ENCODE results near the gene FNBP1L.
"Not testable (repeated sequence)": the region's sequence is repeated elsewhere in the genome, so short reads cannot be mapped to it uniquely, and the experiment has no call there.

Gene FNBP1L

GRCh38 chr1:93531193-93531592, 83.3 kb downstream of the FNBP1L start:
- no peak for DNase-seq (ENCODE audit: low read depth, low spot score)

- no peak for DNase-seq (ENCODE audit: low read depth, low spot score)
These were observed 85.0 kb downstream of the FNBP1L start for GRCh38 chr1:93532780-93533378.

DNA sequence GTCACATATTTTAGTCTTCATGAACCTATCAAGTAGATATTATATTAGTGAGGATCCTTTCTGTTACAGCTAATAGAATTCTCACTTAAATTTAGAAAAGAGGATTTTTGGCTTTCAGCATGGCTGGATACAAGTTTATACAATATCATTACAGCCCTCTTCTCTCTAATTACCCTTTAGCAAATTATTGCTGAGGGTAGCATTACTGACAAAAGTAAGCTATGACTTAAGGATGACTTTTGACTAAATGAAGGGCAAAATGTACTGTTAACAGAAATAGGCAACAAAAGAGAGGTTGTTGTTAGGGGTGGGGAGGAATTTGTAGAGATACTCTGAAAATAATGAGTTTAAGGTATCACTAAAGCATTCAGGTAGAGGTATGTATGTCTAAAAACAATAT, 85.8 kb downstream of the FNBP1L start:
- DNase-seq (ENCODE audit: low read depth, low spot score): no peak

GRCh38 chr1:93537396-93537795, 89.5 kb downstream of the FNBP1L start:
- no peak for DNase-seq (ENCODE audit: low read depth, low spot score)

DNA sequence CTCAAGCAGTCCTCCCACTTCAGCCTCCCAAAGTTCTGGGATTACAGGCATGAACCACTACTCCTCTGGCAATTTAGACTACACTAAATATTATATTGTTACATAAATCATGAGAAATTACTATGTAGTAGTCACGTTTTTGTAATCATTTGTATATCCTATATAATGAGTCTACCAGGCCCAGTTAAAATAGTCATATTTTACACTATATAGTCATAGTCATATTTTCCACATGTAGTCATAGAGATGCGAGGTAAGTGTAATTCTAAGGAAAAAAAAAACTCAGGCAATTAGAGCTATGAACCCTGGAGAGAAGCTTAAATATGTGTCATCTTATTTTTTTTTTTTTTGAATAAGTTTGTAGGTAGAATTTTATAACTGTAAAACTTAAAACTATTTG, 90.0 kb downstream of the FNBP1L start:
- DNase-seq (ENCODE audit: low read depth, low spot score): no peak

- DNase-seq (ENCODE audit: low read depth, low spot score): no peak
These were observed 93.1 kb downstream of the FNBP1L start for GRCh38 chr1:93541045-93541444.

GRCh38 chr1:93542398-93542797, 94.5 kb downstream of the FNBP1L start:
- DNase-seq (ENCODE audit: low read depth, low spot score): no peak

GRCh38 chr1:93546162-93546863, 98.4 kb downstream of the FNBP1L start:
- DNase-seq (ENCODE audit: low read depth, low spot score): no peak

DNA sequence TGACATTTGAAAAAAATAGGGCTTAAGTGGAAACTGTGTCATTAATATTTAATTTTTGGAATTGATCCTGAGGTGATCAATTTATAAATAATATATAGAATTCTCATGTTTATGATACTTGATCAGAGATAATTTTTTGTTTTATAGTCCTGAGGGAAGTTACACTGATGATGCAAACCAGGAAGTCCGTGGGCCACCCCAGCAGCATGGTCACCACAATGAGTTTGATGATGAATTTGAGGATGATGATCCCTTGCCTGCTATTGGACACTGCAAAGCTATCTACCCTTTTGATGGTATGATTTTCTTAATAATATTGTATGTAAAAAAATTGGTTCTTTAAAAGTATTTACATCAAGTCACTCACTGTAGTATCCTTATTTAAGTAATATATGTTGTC, 101.2 kb downstream of the FNBP1L start:
- no peak for DNase-seq (ENCODE audit: low read depth, low spot score)

DNA sequence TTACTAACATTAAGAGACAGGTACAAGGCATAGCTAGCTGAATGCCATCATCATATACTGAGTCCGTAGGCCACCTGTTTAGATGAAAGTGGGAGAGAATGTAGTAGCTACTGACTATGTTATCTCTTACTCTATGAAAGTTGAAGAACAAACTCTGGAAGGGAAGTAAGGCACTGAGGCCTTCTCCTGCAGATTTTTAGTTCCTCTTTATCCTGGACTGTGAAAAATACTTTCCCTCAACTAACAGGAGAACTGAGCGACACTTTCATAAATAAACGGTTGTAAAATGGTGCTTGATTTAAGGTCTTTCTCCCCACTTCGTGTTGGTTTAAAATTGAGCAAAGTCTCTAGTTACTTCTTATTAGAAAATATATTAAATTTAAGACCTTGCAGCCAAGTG, 101.9 kb downstream of the FNBP1L start:
- DNase-seq (ENCODE audit: low read depth, low spot score): no peak

GRCh38 chr1:93552741-93553455, 105.0 kb downstream of the FNBP1L start:
- peak; percentile 12 for DNase-seq (ENCODE audit: low read depth, low spot score)

DNA sequence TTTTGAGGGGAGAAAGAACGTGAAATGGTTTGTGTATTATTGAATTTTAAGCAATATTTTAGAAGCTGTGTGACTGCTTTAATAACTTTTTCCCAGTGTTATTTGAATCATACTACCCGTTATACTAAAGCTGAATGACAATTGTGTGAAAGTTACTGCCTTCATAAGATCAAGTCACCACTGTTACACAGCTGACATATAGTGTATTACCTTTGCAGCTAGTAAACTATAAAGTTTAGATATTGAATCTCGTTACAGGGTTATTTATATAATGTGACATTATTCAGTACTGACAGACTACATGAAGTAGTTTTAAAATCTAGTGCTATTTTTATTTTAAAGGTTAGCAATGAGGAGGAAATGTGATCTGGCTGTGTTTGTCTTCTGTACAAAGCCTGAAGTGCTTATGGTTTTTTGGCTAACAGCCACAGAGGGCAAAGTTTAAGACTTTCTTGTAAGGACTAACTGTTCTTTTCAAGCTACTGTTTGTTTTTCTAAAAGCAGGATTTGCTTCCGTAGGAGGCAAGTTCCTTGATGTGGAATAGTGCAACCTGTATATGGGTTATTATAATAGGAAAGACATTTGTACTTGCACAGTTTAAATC, 106.1 kb downstream of the FNBP1L start:
- DNase-seq (ENCODE audit: low read depth, low spot score): not testable (repeated sequence)

- DNase-seq (ENCODE audit: low read depth, low spot score): no peak
These were observed 107.3 kb downstream of the FNBP1L start for GRCh38 chr1:93554883-93555872.

GRCh38 chr1:93556291-93556690, 108.4 kb downstream of the FNBP1L start:
- DNase-seq (ENCODE audit: low read depth, low spot score): no peak

GRCh38 chr1:93559045-93559444, 111.1 kb downstream of the FNBP1L start:
- no peak for DNase-seq (ENCODE audit: low read depth, low spot score)

GRCh38 chr1:93559695-93560094, 111.8 kb downstream of the FNBP1L start:
- DNase-seq (ENCODE audit: low read depth, low spot score): no peak

DNA sequence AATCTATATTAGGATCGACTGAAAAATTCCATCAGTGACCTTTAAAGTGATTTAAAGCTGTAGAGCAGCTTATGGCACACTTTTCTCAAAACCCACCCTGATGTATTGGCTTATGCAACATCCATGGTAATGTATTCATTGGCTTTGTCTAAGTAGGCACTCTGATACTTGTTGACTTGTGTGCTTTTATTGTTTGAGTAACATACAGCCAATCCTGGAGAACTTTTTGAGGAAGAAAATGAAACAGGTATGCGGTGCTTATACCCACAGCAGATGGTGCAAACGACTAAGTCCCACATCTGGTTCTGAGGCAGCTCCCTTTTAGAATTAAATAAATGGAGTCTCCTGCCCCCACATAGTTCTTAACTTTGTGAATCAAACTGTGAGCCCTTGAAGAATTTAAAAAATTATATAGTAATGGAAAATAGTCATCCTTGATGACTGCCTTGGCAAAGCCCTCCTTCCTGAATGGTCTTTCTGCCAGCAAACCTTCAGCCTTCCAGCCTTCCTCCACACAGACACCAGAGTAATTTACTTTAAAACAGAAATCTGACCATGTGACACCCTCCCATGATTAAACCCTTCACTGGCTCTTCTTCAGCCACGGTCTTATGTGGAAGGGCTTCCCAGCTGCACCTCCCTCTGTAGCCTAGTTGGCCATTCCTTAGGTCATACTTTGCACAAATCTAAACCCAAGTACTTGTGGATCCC, 117.7 kb downstream of the FNBP1L start:
- no peak for DNase-seq (ENCODE audit: low read depth, low spot score)

DNA sequence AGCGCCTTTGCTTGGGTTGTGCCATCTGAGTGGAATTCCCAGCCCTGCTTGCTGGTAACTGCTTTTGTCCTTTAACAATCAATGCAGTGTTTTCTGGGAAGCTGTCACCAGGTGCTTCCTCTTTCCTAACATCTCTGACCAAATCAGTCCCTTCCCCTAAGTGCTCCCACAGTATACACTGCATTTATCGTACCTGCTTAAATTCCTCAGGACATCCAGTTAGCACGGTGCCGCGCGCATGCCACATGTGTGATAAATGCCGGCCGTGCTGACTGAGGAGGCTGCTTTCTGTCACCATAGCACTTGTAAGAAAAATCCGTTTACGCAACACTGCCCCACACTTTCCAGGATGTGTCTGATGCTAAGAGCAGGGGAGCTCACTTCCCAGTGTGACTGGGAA, 118.3 kb downstream of the FNBP1L start:
- DNase-seq (ENCODE audit: low read depth, low spot score): no peak

- DNase-seq (ENCODE audit: low read depth, low spot score): no peak
These were observed 119.5 kb downstream of the FNBP1L start for GRCh38 chr1:93567255-93567918.

DNA sequence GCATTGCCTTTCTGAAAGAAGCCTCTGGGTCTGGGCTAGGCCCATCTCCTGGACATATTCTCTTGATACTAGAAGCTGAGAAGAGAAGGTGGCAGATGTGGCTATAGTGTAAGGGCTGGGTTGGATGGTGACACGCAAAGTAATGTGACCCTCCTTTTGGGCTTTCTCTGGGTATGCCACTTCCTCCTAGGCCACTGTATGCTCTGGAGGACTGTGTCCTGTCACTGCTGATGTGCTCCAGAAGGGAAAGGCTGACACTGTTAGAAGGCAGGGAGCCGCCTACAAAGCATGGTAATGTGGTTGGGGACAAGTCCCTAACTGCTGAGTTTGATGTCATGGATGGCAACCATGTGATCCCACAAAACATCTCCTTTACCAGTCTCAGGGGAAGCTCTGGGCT, 121.6 kb downstream of the FNBP1L start:
- no peak for DNase-seq (ENCODE audit: low read depth, low spot score)
